Endodermal cell (in vitro differentiated cells): ENCODE measurements around the gene GRIK3. TPM values are rescaled to one million over a fixed set of nuclear protein-coding genes. Genes with fewer than 3 reads are reported as not detected.

Experiments
- DNase-seq: peaks from one replicate; pipeline ENCODE4 v3.0.0-alpha.2; 2017
- H3K27ac ChIP-seq: 2 replicates; pipeline ENCODE4 v1.5.1; 2013; ENCODE audit warnings: mild to moderate bottlenecking, low read depth, low read length, moderate library complexity
- H3K27me3 ChIP-seq: 2 replicates; pipeline ENCODE4 v1.6.1; 2013; ENCODE audit warnings: mild to moderate bottlenecking, low read length, moderate library complexity; ENCODE audit not compliant: insufficient read depth, control insufficient read depth, poor library complexity, severe bottlenecking
- H3K36me3 ChIP-seq: 2 replicates; pipeline ENCODE4 v1.7.0; 2013; ENCODE audit warnings: mild to moderate bottlenecking, low read length, moderate library complexity; ENCODE audit not compliant: control insufficient read depth, insufficient read depth
- H3K4me1 ChIP-seq: one replicate; pipeline ENCODE4 v1.7.0; 2013; ENCODE audit warnings: low read length; ENCODE audit not compliant: control insufficient read depth, insufficient read depth
- H3K4me3 ChIP-seq: 2 replicates; pipeline ENCODE4 v1.5.1; 2013; ENCODE audit warnings: mild to moderate bottlenecking, low read length, moderate library complexity
- H3K9ac ChIP-seq: 2 replicates; pipeline ENCODE4 v1.6.1; 2013; ENCODE audit warnings: mild to moderate bottlenecking, low read length, moderate library complexity; ENCODE audit not compliant: poor library complexity, severe bottlenecking; ENCODE audit errors: extremely low read depth
- H3K9me3 ChIP-seq: 2 replicates; pipeline ENCODE4 v1.6.1; 2013; ENCODE audit warnings: mild to moderate bottlenecking, low read length, moderate library complexity; ENCODE audit not compliant: control insufficient read depth
- H3K27ac Mint-ChIP-seq: 2 replicates; pipeline ENCODE4 v1.8.0; 2020; ENCODE audit warnings: mixed read lengths
- H3K27me3 Mint-ChIP-seq: 2 replicates; pipeline ENCODE4 v1.8.0; 2021; ENCODE audit warnings: mild to moderate bottlenecking, mixed read lengths; ENCODE audit not compliant: insufficient read depth
- H3K36me3 Mint-ChIP-seq: 2 replicates; pipeline ENCODE4 v1.8.0; 2020; ENCODE audit warnings: low read depth, mixed read lengths
- H3K4me1 Mint-ChIP-seq: 2 replicates; pipeline ENCODE4 v1.8.0; 2020; ENCODE audit warnings: mixed read lengths
- H3K4me3 Mint-ChIP-seq: 2 replicates; pipeline ENCODE4 v1.8.0; 2020; ENCODE audit warnings: mild to moderate bottlenecking, moderate library complexity, mixed read lengths
- H3K9me3 Mint-ChIP-seq: 2 replicates; pipeline ENCODE4 v1.8.0; 2020; ENCODE audit warnings: mild to moderate bottlenecking, mixed read lengths
- WGBS, 2 experiments: methylation state at CpG; one replicate each; pipeline versions ENCODE4 v1.1.5 to v1.1.7; 2013; ENCODE audit warnings: missing lambda C conversion rate in 2 of 2, mixed read lengths in 1 of 2; ENCODE audit not compliant: insufficient coverage in 1 of 2, insufficient read length in 1 of 2; 5-methylcytosine and 5-hydroxymethylcytosine counted together
- total RNA-seq, 2 donors: library from RNA; stranded (reverse); fragmentation: NEBNext Ultra II Directional in 1 of 2; extraction: Animal tissue kit (Norgen Biotek cat#: 25700) in 1 of 2; gene quantifications; 2 replicates in 1 of 2; 3 replicates in 1 of 2; pipeline ENCODE4 v1.2.1, GENCODE V29; 2021
- TF ChIP-seq, protein P1 (sequence below): fragments of 200-600 bp; sonication (generic); conservative IDR thresholded peaks from 2 replicates; pipeline ENCODE4 v1.5.0; 2021; ENCODE audit warnings: antibody characterized with exemption, mild to moderate bottlenecking

The GRIK3 gene
- total RNA-seq, 2 donors from 2014 or later, result 13.4 to 32.4 TPM

DNA sequence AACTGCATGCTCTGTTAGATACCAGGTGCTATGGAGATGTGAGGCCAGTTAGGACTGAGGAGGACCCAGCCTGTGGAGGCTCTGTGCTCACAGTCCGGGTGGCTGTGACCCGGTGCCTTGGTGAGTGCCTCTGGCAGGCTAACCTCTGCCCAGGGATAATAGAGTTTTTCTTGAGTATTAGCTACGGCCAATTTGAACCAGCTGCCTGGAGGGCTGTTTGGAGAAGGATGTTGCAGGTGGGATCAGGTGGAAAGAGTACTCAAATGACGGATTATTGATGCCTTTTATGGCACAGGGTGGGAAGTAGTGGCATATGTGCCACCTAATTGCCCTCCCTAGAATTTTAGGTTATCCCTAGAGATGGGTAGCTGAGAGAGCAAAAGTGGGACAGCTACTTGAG is 182.7 kb downstream of the GRIK3 start:
- DNase-seq, result no peak
- no peaks in the 10 kb centered on the region for H3K9me3 ChIP-seq
- WGBS, 2 experiments, result 93 to 100% methylated on average over 3 to 4 of the region's 4 CpGs
- H3K36me3 ChIP-seq, result no peaks in the 10 kb centered on the region
- TF ChIP-seq, protein P1, sequence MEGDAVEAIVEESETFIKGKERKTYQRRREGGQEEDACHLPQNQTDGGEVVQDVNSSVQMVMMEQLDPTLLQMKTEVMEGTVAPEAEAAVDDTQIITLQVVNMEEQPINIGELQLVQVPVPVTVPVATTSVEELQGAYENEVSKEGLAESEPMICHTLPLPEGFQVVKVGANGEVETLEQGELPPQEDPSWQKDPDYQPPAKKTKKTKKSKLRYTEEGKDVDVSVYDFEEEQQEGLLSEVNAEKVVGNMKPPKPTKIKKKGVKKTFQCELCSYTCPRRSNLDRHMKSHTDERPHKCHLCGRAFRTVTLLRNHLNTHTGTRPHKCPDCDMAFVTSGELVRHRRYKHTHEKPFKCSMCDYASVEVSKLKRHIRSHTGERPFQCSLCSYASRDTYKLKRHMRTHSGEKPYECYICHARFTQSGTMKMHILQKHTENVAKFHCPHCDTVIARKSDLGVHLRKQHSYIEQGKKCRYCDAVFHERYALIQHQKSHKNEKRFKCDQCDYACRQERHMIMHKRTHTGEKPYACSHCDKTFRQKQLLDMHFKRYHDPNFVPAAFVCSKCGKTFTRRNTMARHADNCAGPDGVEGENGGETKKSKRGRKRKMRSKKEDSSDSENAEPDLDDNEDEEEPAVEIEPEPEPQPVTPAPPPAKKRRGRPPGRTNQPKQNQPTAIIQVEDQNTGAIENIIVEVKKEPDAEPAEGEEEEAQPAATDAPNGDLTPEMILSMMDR, result no peak
- H3K4me3 ChIP-seq, result no peak overlapping the region
- Mint-ChIP-seq H3K27ac (no peak overlapping the region), H3K27me3 (peaks cover 12% of the 10 kb centered on the region), H3K9me3 (no peaks in the 10 kb centered on the region), H3K4me1 (peaks cover 35% of the 10 kb centered on the region), H3K4me3 (no peak overlapping the region), H3K36me3 (no peaks in the 10 kb centered on the region)
- no peaks in the 10 kb centered on the region for H3K27me3 ChIP-seq
- peaks cover 11% of the 10 kb centered on the region for H3K4me1 ChIP-seq
- H3K9ac ChIP-seq, result no peak overlapping the region
- H3K27ac ChIP-seq, result no peak overlapping the region

DNA sequence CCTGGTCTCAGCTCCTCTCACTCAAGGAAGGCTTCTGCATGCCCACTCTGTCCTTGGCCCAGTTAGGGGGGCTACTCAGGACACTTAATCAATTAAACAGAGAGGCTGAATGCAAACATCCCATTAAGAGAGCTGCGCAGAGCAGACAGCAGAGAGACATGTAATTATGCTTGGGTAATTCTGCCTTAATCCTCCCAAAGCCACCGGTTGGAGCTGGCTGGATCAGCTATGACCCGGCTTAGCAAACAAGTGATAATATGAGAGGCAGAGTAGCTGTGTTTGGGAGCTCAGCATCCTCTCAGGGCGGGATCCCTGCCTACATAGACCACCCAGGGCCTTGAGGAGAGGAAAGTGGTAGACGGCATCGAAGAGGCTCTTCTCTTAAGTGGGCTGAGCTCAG is 183.2 kb downstream of the GRIK3 start:
- 90% methylated on average over 2 to 6 of the region's 6 CpGs for WGBS, 2 experiments
- no peaks in the 10 kb centered on the region for H3K36me3 ChIP-seq
- Mint-ChIP-seq H3K4me3 (no peak overlapping the region), H3K4me1 (peaks cover 32% of the 10 kb centered on the region), H3K27me3 (peaks cover 12% of the 10 kb centered on the region), H3K36me3 (no peaks in the 10 kb centered on the region), H3K27ac (no peak overlapping the region), H3K9me3 (no peaks in the 10 kb centered on the region)
- H3K4me1 ChIP-seq, result peaks cover 11% of the 10 kb centered on the region
- no peaks in the 10 kb centered on the region for H3K27me3 ChIP-seq
- no peak overlapping the region for H3K9ac ChIP-seq
- DNase-seq, result no peak
- H3K27ac ChIP-seq, result no peak overlapping the region
- H3K9me3 ChIP-seq, result no peaks in the 10 kb centered on the region
- no peak overlapping the region for H3K4me3 ChIP-seq
- TF ChIP-seq, protein P1, result no peak

DNA sequence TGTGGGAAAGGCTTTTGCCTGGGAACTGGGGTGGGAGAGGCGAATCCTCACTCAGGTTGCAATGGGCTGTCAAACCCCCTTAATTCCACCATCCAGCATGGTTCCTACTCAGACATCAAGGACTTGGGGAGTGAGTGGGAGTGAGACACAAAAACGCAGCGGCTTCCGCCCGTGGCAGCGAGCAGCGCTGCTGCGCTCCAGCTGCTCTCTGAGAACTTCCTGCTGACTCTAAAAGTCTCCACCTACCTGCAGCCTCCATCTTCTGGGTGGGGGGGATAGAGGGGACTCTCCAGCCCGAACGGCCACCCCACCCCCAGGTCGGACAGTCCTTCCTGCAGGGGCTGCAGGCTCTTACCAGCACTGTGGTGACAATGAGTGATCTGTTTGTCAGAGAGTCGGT is 184.4 kb downstream of the GRIK3 start:
- Histone ChIP-seq H3K4me3 (no peak overlapping the region), H3K4me1 (peaks cover 6% of the 10 kb centered on the region), H3K27ac (no peak overlapping the region), H3K36me3 (no peaks in the 10 kb centered on the region), H3K9me3 (no peaks in the 10 kb centered on the region), H3K27me3 (no peaks in the 10 kb centered on the region), H3K9ac (no peak overlapping the region)
- no peak for DNase-seq
- TF ChIP-seq, protein P1, result no peak
- Mint-ChIP-seq H3K36me3 (no peaks in the 10 kb centered on the region), H3K9me3 (no peaks in the 10 kb centered on the region), H3K4me3 (no peak overlapping the region), H3K27ac (no peak overlapping the region), H3K27me3 (peaks cover 12% of the 10 kb centered on the region), H3K4me1 (peaks cover 28% of the 10 kb centered on the region)
- WGBS, 2 experiments, result 91% methylated on average over 12 of the region's 12 CpGs; no CpG with 5 or more reads in 1 of the 2 experiments
